MCF 10A (cell line): ENCODE measurements around the gene CD83. TPM values are rescaled to one million over a fixed set of nuclear protein-coding genes. Genes with fewer than 3 reads are reported as not detected.

Source experiments
- BruUV-seq: library from RNA; stranded (reverse); fragments of 400-500 nt; replicated peaks from 2 replicates; lab custom pipeline; 2021; lab: Mats Ljungman, UMichigan
- CTCF ChIA-PET: fragments of 300-600 bp; sonication (Branson Sonifier 250); formaldehyde crosslinking; extraction: SDS; loops from one replicate; lab custom pipeline; 2021; ENCODE audit warnings: antibody characterized with exemption, inconsistent platforms; lab: Yijun Ruan, JAX
- POLR2A ChIA-PET: fragments of 300-600, 350-650 bp; sonication (Branson Sonifier 250); formaldehyde crosslinking; extraction: SDS; loops from one replicate; lab custom pipeline; 2020; ENCODE audit warnings: antibody characterized with exemption, inconsistent platforms; lab: Yijun Ruan, JAX
- DNase-seq: peaks from one replicate; pipeline ENCODE4 v3.0.0-alpha.2; 2018; ENCODE audit not compliant: unreplicated experiment
- H3K27ac Mint-ChIP-seq: one replicate; pipeline ENCODE4 v1.8.0; 2022; ENCODE audit warnings: mild to moderate bottlenecking, low read depth, mixed read lengths; ENCODE audit not compliant: unreplicated experiment
- H3K27me3 Mint-ChIP-seq: one replicate; pipeline ENCODE4 v1.8.0; 2022; ENCODE audit warnings: mixed read lengths; ENCODE audit not compliant: insufficient read depth, unreplicated experiment
- H3K36me3 Mint-ChIP-seq: one replicate; pipeline ENCODE4 v1.8.0; 2022; ENCODE audit warnings: mild to moderate bottlenecking, moderate library complexity, mixed read lengths; ENCODE audit not compliant: insufficient read depth, unreplicated experiment
- H3K4me1 Mint-ChIP-seq: one replicate; pipeline ENCODE4 v1.8.0; 2022; ENCODE audit warnings: mixed read lengths; ENCODE audit not compliant: insufficient read depth, unreplicated experiment
- H3K4me3 Mint-ChIP-seq: one replicate; pipeline ENCODE4 v1.8.0; 2022; ENCODE audit warnings: mild to moderate bottlenecking, moderate library complexity, mixed read lengths; ENCODE audit not compliant: unreplicated experiment
- H3K9me3 Mint-ChIP-seq: one replicate; pipeline ENCODE4 v1.8.0; 2022; ENCODE audit warnings: mixed read lengths; ENCODE audit not compliant: unreplicated experiment
- CTCF ChIP-seq: fragments of 200-600 bp; IDR thresholded peaks from one replicate; pipeline ENCODE4 v1.8.0; 2022; ENCODE audit warnings: antibody characterized with exemption, mild to moderate bottlenecking; ENCODE audit not compliant: unreplicated experiment
- intact Hi-C: fragments of 100-400 bp; cut with micrococcal nuclease; formaldehyde crosslinking; loops from 2 replicates; pipeline ENCODE4 v1.14.1; 2022
- total RNA-seq: library from RNA; stranded (reverse); gene quantifications from 2 replicates; pipeline ENCODE4 v1.2.3, GENCODE V29; 2022

CD83 gene
- total RNA-seq, 1 experiment from 2014 or later: 1.7 TPM

GRCh38 chr6:14121936-14122344 lies 4.4 kb downstream of the CD83 start:
- intact Hi-C loops: no loop called here
- peaks cover 7% of the 10 kb centered on the region for H3K4me1 Mint-ChIP-seq
- no peaks in the 10 kb centered on the region for H3K36me3 Mint-ChIP-seq
- ChIA-PET POLR2A (no interaction called here), CTCF (interaction anchor here (0.7 kb wide), 1 partner anchor 220 kb away, joined by 3 read pairs; no protein-coding TSS in a partner anchor)
- DNase-seq: no peak
- H3K4me3 Mint-ChIP-seq: no peak overlapping the region
- no TSS peak for BruUV-seq
- no peaks in the 10 kb centered on the region for H3K9me3 Mint-ChIP-seq
- no peak overlapping the region for H3K27ac Mint-ChIP-seq
- no peak for TF ChIP-seq CTCF
- H3K27me3 Mint-ChIP-seq: no peaks in the 10 kb centered on the region

- no peaks in the 10 kb centered on the region for H3K36me3 Mint-ChIP-seq
- H3K9me3 Mint-ChIP-seq: no peaks in the 10 kb centered on the region
- ChIA-PET CTCF (interaction anchor here (0.7 to 1.1 kb wide), 2 partner anchors 30 to 57 kb away, joined by 4 to 5 read pairs; no protein-coding TSS in a partner anchor), POLR2A (no interaction called here)
- no peaks in the 10 kb centered on the region for H3K4me1 Mint-ChIP-seq
- H3K27ac Mint-ChIP-seq: no peak overlapping the region
- no peak for TF ChIP-seq CTCF
- H3K4me3 Mint-ChIP-seq: no peak overlapping the region
- H3K27me3 Mint-ChIP-seq: no peaks in the 10 kb centered on the region
- intact Hi-C loops: no loop called here
- no TSS peak for BruUV-seq
- no peak for DNase-seq
These were observed 6.0 kb downstream of the CD83 start for GRCh38 chr6:14123386-14124111.

GRCh38 chr6:14125346-14125745 lies 7.8 kb downstream of the CD83 start:
- no peaks in the 10 kb centered on the region for H3K4me1 Mint-ChIP-seq
- TF ChIP-seq CTCF: no peak
- H3K27ac Mint-ChIP-seq: no peak overlapping the region
- no peak overlapping the region for H3K4me3 Mint-ChIP-seq
- intact Hi-C loops: no loop called here
- ChIA-PET CTCF (interaction anchor here (0.7 kb wide), 1 partner anchor 68 kb away, joined by 4 read pairs; no protein-coding TSS in a partner anchor), POLR2A (no interaction called here)
- no TSS peak for BruUV-seq
- no peaks in the 10 kb centered on the region for H3K27me3 Mint-ChIP-seq
- no peaks in the 10 kb centered on the region for H3K36me3 Mint-ChIP-seq
- no peak for DNase-seq
- no peaks in the 10 kb centered on the region for H3K9me3 Mint-ChIP-seq

- no peaks in the 10 kb centered on the region for H3K4me1 Mint-ChIP-seq
- ChIA-PET CTCF (interaction anchor here (0.6 to 1.7 kb wide), 4 partner anchors 18 to 254 kb away, joined by 3 to 6 read pairs (median 4); no protein-coding TSS in a partner anchor), POLR2A (interaction anchor here (0.7 kb wide), 1 partner anchor 84 kb away, joined by 3 read pairs; no protein-coding TSS in a partner anchor)
- no TSS peak for BruUV-seq
- no peak for DNase-seq
- no peak overlapping the region for H3K4me3 Mint-ChIP-seq
- no peak overlapping the region for H3K27ac Mint-ChIP-seq
- no peaks in the 10 kb centered on the region for H3K27me3 Mint-ChIP-seq
- no peak for TF ChIP-seq CTCF
- intact Hi-C loops: no loop called here
- H3K9me3 Mint-ChIP-seq: no peaks in the 10 kb centered on the region
- no peaks in the 10 kb centered on the region for H3K36me3 Mint-ChIP-seq
These were observed 8.6 kb downstream of the CD83 start for GRCh38 chr6:14126191-14126590.
